H1 (cell line): ENCODE data around the gene TBC1D10A. TPM values are rescaled to one million over a fixed set of nuclear protein-coding genes. Genes with fewer than 3 reads are reported as not detected.

Source experiments
- CTCF ChIA-PET: fragments of 300-600 bp; sonication (Branson Sonifier 250); formaldehyde crosslinking; loops from one replicate; lab custom pipeline; 2021; ENCODE audit not compliant: partially characterized antibody; lab: Charles Lee
- POLR2A ChIA-PET: fragments of 300-600 bp; sonication (Branson Sonifier 250); formaldehyde crosslinking; loops from one replicate; lab custom pipeline; 2021; ENCODE audit warnings: inconsistent platforms; ENCODE audit not compliant: partially characterized antibody; lab: Charles Lee
- DNase-seq, 2 experiments: peaks; one replicate each; pipeline versions ENCODE4 v3.0.0 to v3.0.0-alpha.2; 2010 to 2022; ENCODE audit warnings: low spot score in 2 of 2, low read depth in 1 of 2, mixed read lengths in 1 of 2
- FAIRE-seq: peaks from 2 replicates; lab custom pipeline; 2011; peaks lifted over from hg19 to GRCh38; lab: Jason Lieb, UNC
- H2AFZ ChIP-seq: 2 replicates; pipeline ENCODE4 v1.8.1; 2012; ENCODE audit warnings: low read length, inconsistent platforms
- H2AK5ac ChIP-seq: 2 replicates; pipeline ENCODE4 v1.6.1; 2013; ENCODE audit warnings: low read depth, low read length
- H2BK120ac ChIP-seq: replicated peaks from 2 replicates; pipeline ENCODE3; 2013; ENCODE audit warnings: low read depth, low read length, inconsistent platforms
- H2BK12ac ChIP-seq: 2 replicates; pipeline ENCODE4 v1.6.1; 2013; ENCODE audit warnings: low read depth, low read length
- H2BK15ac ChIP-seq: 2 replicates; pipeline ENCODE4 v1.6.1; 2013; ENCODE audit warnings: low read length
- H2BK20ac ChIP-seq: 2 replicates; pipeline ENCODE4 v1.6.1; 2013; ENCODE audit warnings: low read length
- H2BK5ac ChIP-seq: 2 replicates; pipeline ENCODE4 v1.6.1; 2013; ENCODE audit warnings: low read depth, low read length
- H3K14ac ChIP-seq: 2 replicates; pipeline ENCODE4 v1.6.1; 2013; ENCODE audit warnings: inconsistent platforms; ENCODE audit not compliant: insufficient read length
- H3K18ac ChIP-seq: 2 replicates; pipeline ENCODE4 v1.6.1; 2013; ENCODE audit warnings: low read length; ENCODE audit errors: extremely low read depth
- H3K23ac ChIP-seq: 2 replicates; pipeline ENCODE4 v1.6.1; 2013; ENCODE audit warnings: inconsistent platforms; ENCODE audit not compliant: insufficient read length
- H3K23me2 ChIP-seq: 2 replicates; pipeline ENCODE4 v1.6.1; 2013; ENCODE audit warnings: low read depth, low read length
- H3K27ac ChIP-seq: 2 replicates; pipeline ENCODE4 v1.6.1; 2011; ENCODE audit warnings: low read depth, low read length, inconsistent platforms
- H3K27me3 ChIP-seq, 4 experiments: replicated peaks in 1 of 4; 1 replicate in 1 of 4; 2 replicates in 3 of 4; pipeline versions ENCODE4 v1.6.1 to v1.8.1; 2011 to 2013; ENCODE audit warnings: low read length in 3 of 4, mild to moderate bottlenecking in 3 of 4, inconsistent platforms in 2 of 4, mixed read lengths in 2 of 4, moderate library complexity in 1 of 4; ENCODE audit not compliant: control insufficient read depth in 3 of 4, insufficient read depth in 3 of 4; ENCODE audit errors: extremely low read depth in 1 of 4
- H3K36me3 ChIP-seq, 4 experiments: 2 replicates each; pipeline versions ENCODE4 v1.6.1 to v1.8.1; 2011 to 2013; ENCODE audit warnings: mild to moderate bottlenecking in 4 of 4, low read length in 3 of 4, moderate library complexity in 2 of 4, control low read depth in 1 of 4, inconsistent platforms in 1 of 4; ENCODE audit not compliant: insufficient read depth in 4 of 4, control insufficient read depth in 2 of 4
- H3K4ac ChIP-seq: replicated peaks from 2 replicates; pipeline ENCODE3; 2013; ENCODE audit warnings: low read length, low read depth, mixed read lengths, inconsistent platforms; ENCODE audit not compliant: insufficient read length
- H3K4me1 ChIP-seq, 4 experiments: replicated peaks in 1 of 4; 1 replicate in 1 of 4; 2 replicates in 3 of 4; pipeline versions ENCODE4 v1.6.1 to v1.8.1; 2011 to 2013; ENCODE audit warnings: low read length in 3 of 4, inconsistent platforms in 2 of 4, mixed read lengths in 1 of 4; ENCODE audit not compliant: insufficient read depth in 4 of 4, control insufficient read depth in 3 of 4
- H3K4me2 ChIP-seq, 2 experiments: 2 replicates each; pipeline versions ENCODE4 v1.6.1 to v1.8.1; 2011 to 2013; ENCODE audit warnings: low read depth in 2 of 2, low read length in 2 of 2, control low read depth in 1 of 2, inconsistent platforms in 1 of 2, mild to moderate bottlenecking in 1 of 2; ENCODE audit not compliant: insufficient read depth in 1 of 2
- H3K4me3 ChIP-seq, 4 experiments: fragments of 200-600, 300-600 bp in 1 of 4; sonication (generic), shearing (Covaris generic), sonication (Bioruptor Twin) in 1 of 4; 2 replicates each; pipeline versions ENCODE4 v1.5.1 to v1.8.1; 2011 to 2016; ENCODE audit warnings: low read length in 4 of 4, low read depth in 3 of 4, control low read depth in 2 of 4, inconsistent platforms in 2 of 4, mild to moderate bottlenecking in 2 of 4, mixed read lengths in 1 of 4, moderate library complexity in 1 of 4; ENCODE audit not compliant: insufficient read depth in 2 of 4; ENCODE audit errors: extremely low read depth in 1 of 4
- H3K56ac ChIP-seq: replicated peaks from 2 replicates; pipeline ENCODE3; 2013; ENCODE audit warnings: low read depth, mild to moderate bottlenecking, mixed read lengths, low read length, inconsistent platforms; ENCODE audit not compliant: insufficient read length
- H3K79me1 ChIP-seq: 2 replicates; pipeline ENCODE4 v1.6.1; 2013; ENCODE audit warnings: low read depth, low read length, control low read depth
- H3K79me2 ChIP-seq, 2 experiments: 2 replicates each; pipeline versions ENCODE4 v1.6.1 to v1.8.1; 2012 to 2013; ENCODE audit warnings: low read length in 2 of 2, mild to moderate bottlenecking in 2 of 2, inconsistent platforms in 1 of 2; ENCODE audit not compliant: insufficient read depth in 2 of 2, control insufficient read depth in 1 of 2
- H3K9ac ChIP-seq, 4 experiments: replicated peaks in 1 of 4; 1 replicate in 1 of 4; 2 replicates in 3 of 4; pipeline versions ENCODE4 v1.6.1 to v1.8.1; 2011 to 2013; ENCODE audit warnings: low read depth in 3 of 4, low read length in 3 of 4, control low read depth in 2 of 4, mild to moderate bottlenecking in 2 of 4, moderate library complexity in 2 of 4, inconsistent platforms in 1 of 4; ENCODE audit errors: extremely low read depth in 1 of 4
- H3K9me3 ChIP-seq, 2 experiments: 2 replicates each; pipeline versions ENCODE4 v1.6.1 to v1.8.1; 2012 to 2013; ENCODE audit warnings: mild to moderate bottlenecking in 2 of 2, moderate library complexity in 2 of 2, control low read depth in 1 of 2, inconsistent platforms in 1 of 2, low read depth in 1 of 2, low read length in 1 of 2, mixed read lengths in 1 of 2; ENCODE audit not compliant: insufficient read depth in 2 of 2
- H4K20me1 ChIP-seq, 2 experiments: replicated peaks in 1 of 2; 2 replicates each; pipeline versions ENCODE3 to v1.8.1; 2011 to 2013; ENCODE audit warnings: inconsistent platforms in 2 of 2, low read length in 2 of 2, mild to moderate bottlenecking in 1 of 2; ENCODE audit not compliant: insufficient read depth in 2 of 2, control insufficient read depth in 1 of 2
- H4K5ac ChIP-seq: 2 replicates; pipeline ENCODE4 v1.6.1; 2013; ENCODE audit warnings: low read length, low read depth, mixed read lengths, inconsistent platforms; ENCODE audit not compliant: insufficient read length
- H4K8ac ChIP-seq: 2 replicates; pipeline ENCODE4 v1.8.0; 2013; ENCODE audit warnings: mild to moderate bottlenecking, moderate library complexity, low read length, inconsistent platforms; ENCODE audit not compliant: insufficient read depth; ENCODE audit errors: extremely low read depth
- H4K91ac ChIP-seq: replicated peaks from 2 replicates; pipeline ENCODE3; 2013; ENCODE audit warnings: low read length, mixed read lengths, inconsistent platforms; ENCODE audit not compliant: insufficient read length
- ATF2 ChIP-seq: IDR thresholded peaks from 2 replicates; pipeline ENCODE4 v1.6.1; 2012; ENCODE audit warnings: low read length, inconsistent platforms
- CREB1 ChIP-seq: IDR thresholded peaks from 2 replicates; pipeline ENCODE4 v1.6.1; 2012; ENCODE audit warnings: inconsistent platforms
- JUN ChIP-seq: IDR thresholded peaks from 2 replicates; pipeline ENCODE4 v1.6.1; 2011; ENCODE audit warnings: low read depth, mild to moderate bottlenecking, improper control_type of control experiment, low read length
- JUND ChIP-seq: IDR thresholded peaks from 2 replicates; pipeline ENCODE4 v1.6.1; 2011; ENCODE audit warnings: mild to moderate bottlenecking, improper control_type of control experiment, low read length
- KDM5A ChIP-seq: fragments of 200-600 bp; IDR thresholded peaks from 2 replicates; pipeline ENCODE4 v1.7.1; 2012; ENCODE audit warnings: mild to moderate bottlenecking, low read length, inconsistent platforms, mixed read lengths
- MAX ChIP-seq: IDR thresholded peaks from 2 replicates; pipeline ENCODE4 v1.6.1; 2012; ENCODE audit warnings: inconsistent platforms
- PHF8 ChIP-seq: fragments of 200-600 bp; sonication (generic); conservative IDR thresholded peaks from 2 replicates; pipeline ENCODE4 v1.7.1; 2012; ENCODE audit warnings: low read depth, mild to moderate bottlenecking, inconsistent platforms, low read length, moderate library complexity
- POLR2AphosphoS5 ChIP-seq: IDR thresholded peaks from 2 replicates; pipeline ENCODE4 v1.6.1; 2011; ENCODE audit warnings: low read depth, low read length
- RXRA ChIP-seq: IDR thresholded peaks from 2 replicates; pipeline ENCODE4 v1.6.1; 2011; ENCODE audit warnings: low read depth, mild to moderate bottlenecking, low read length, moderate library complexity; ENCODE audit not compliant: insufficient read depth
- SP2 ChIP-seq: IDR thresholded peaks from 2 replicates; pipeline ENCODE4 v1.6.1; 2012; ENCODE audit warnings: mild to moderate bottlenecking, low read length, inconsistent platforms
- TCF12 ChIP-seq: IDR thresholded peaks from 2 replicates; pipeline ENCODE4 v1.6.1; 2011; ENCODE audit warnings: low read depth, mild to moderate bottlenecking, low read length
- WGBS, 2 experiments: shearing (Covaris generic) in 1 of 2; methylation state at CpG; one replicate each; pipeline versions ENCODE4 v1.1.6 to v1.1.7; 2013 to 2015; ENCODE audit warnings: low lambda C conversion rate in 2 of 2, mixed read lengths in 2 of 2, inconsistent platforms in 1 of 2, low coverage in 1 of 2, missing lambda C conversion rate in 1 of 2; ENCODE audit not compliant: insufficient replicate concordance in 2 of 2, insufficient coverage in 1 of 2, insufficient read length in 1 of 2; ENCODE audit errors: extremely low coverage in 1 of 2, missing lambda C conversion rate in 1 of 2; 5-methylcytosine and 5-hydroxymethylcytosine counted together
- polyA plus RNA-seq, 7 experiments: library from polyadenylated mRNA; depleted of rRNA in 3 of 7; stranded (reverse) in 5 of 7; unstranded in 2 of 7; fragments of >200 nt in 5 of 7; fragments of 200-250 nt in 2 of 7; gene quantifications; 1 replicate in 5 of 7; 2 replicates in 1 of 7; 4 replicates in 1 of 7; pipeline versions ENCODE4 v1.2.1 to v1.2.3, GENCODE V29; 2011 to 2013; ENCODE audit warnings: missing spikeins in 2 of 7, mixed read lengths in 2 of 7
- total RNA-seq: library from RNA; stranded (reverse); fragmentation: NEBNext Ultra II Directional; extraction: Animal tissue kit (Norgen Biotek cat#: 25700); gene quantifications from 2 replicates; pipeline ENCODE4 v1.2.1, GENCODE V29; 2021

The TBC1D10A gene
- total and polyA plus RNA-seq, 2 of the 8 experiments (the other 6 are each of a cell fraction or from before 2014, with no cell fraction given), result 5.4 to 7.0 TPM

GRCh38 chr22:30247561-30247960 is 79.2 kb downstream of the TBC1D10A start:
- Histone ChIP-seq H2AK5ac (no peak overlapping the region), H4K5ac (no peak overlapping the region), H3K79me1 (peaks cover 4% of the 10 kb centered on the region), H2BK15ac (no peak overlapping the region), H2BK5ac (peak overlapping the region; percentile 49; the same call in 1 of the 2 replicates), H3K23me2 (peaks cover 12% of the 10 kb centered on the region; the same call in 1 of the 2 replicates), H4K20me1 (peaks cover 0 to 2% of the 10 kb centered on the region in 2 experiments), H3K23ac (no peak overlapping the region), H3K36me3 (0 out of 8 replicates have a peak, but pooled peaks cover 0 to 5% (median 0%) of the 10 kb centered on the region in 4 experiments), H2BK120ac (peak overlapping the region; percentile 51), H3K4me1 (peaks cover 0 to 21% (median 11%) of the 10 kb centered on the region in 4 experiments; a peak in 6 of 7 replicates), H2AFZ (no peak overlapping the region), H3K9me3 (no peaks in the 10 kb centered on the region), H3K4me2 (peak overlapping the region in 1 of 2 experiments; percentile 83; a peak in 2 of 4 replicates), H3K9ac (no peak overlapping the region), H2BK12ac (peak overlapping the region; percentile 81; the same call in 1 of the 2 replicates), H4K8ac (no peak overlapping the region), H3K27ac (no peak overlapping the region), H3K14ac (no peak overlapping the region), H2BK20ac (peak overlapping the region; percentile 61; the same call in 1 of the 2 replicates), H3K27me3 (no peaks in the 10 kb centered on the region; a peak in 2 of 7 replicates), H3K79me2 (no peaks in the 10 kb centered on the region), H3K18ac (no peak overlapping the region; the same call in 1 of the 2 replicates), H4K91ac (peak overlapping the region; percentile 82), H3K4ac (peak overlapping the region; percentile 93), H3K4me3 (peak overlapping the region in 1 of 4 experiments; percentile 71; a peak in 1 of 8 replicates), H3K56ac (no peak overlapping the region)
- FAIRE-seq, result no peak
- ChIA-PET CTCF (interaction anchor here (1.5 kb wide), 1 partner anchor 16 kb away, joined by 3 read pairs; no protein-coding TSS in a partner anchor), POLR2A (interaction anchor here (1.0 kb wide), 1 partner anchor 12 kb away, joined by 3 read pairs; no protein-coding TSS in a partner anchor)
- 76% methylated on average over 11 of the region's 11 CpGs; no CpG with 5 or more reads in 1 of the 2 experiments for WGBS, 2 experiments
- DNase-seq, result no peak
- TF ChIP-seq ATF2, result no peak
- no peak for TF ChIP-seq RXRA
- TF ChIP-seq JUN, result no peak
- no peak for TF ChIP-seq TCF12
- no peak for TF ChIP-seq KDM5A
- no peak for TF ChIP-seq POLR2AphosphoS5
- no peak for TF ChIP-seq SP2
- TF ChIP-seq MAX, result no peak
- TF ChIP-seq CREB1, result no peak
- no peak for TF ChIP-seq PHF8
- TF ChIP-seq JUND, result no peak
